Transverse colon (tissue), 4 donors: ENCODE results near the gene TTLL7. TPM values are rescaled to one million over a fixed set of nuclear protein-coding genes. Genes with fewer than 3 reads are reported as not detected.

Source experiments
- DNase-seq: peaks from one replicate; pipeline ENCODE4 v3.0.0-alpha.2; 2019
- H3K27ac ChIP-seq, 4 donors: fragments of 200-600 bp; sonication (generic); 2 replicates each; pipeline ENCODE4 v1.5.1; 2016 to 2018; ENCODE audit warnings: inconsistent platforms in 4 of 4
- H3K27me3 ChIP-seq: fragments of 200-600 bp; sonication (generic); 2 replicates; pipeline ENCODE4 v1.5.1; 2017; ENCODE audit warnings: inconsistent platforms
- H3K36me3 ChIP-seq, 4 donors: fragments of 200-600 bp; sonication (generic); 2 replicates each; pipeline ENCODE4 v1.5.1; 2017 to 2019; ENCODE audit warnings: inconsistent platforms in 4 of 4
- H3K4me1 ChIP-seq, 4 donors: fragments of 200-600 bp; sonication (generic); 2 replicates each; pipeline ENCODE4 v1.5.1; 2017 to 2020; ENCODE audit warnings: inconsistent platforms in 4 of 4
- H3K4me3 ChIP-seq, 4 donors: fragments of 200-600 bp; sonication (generic); 1 replicate in 1 of 4; 2 replicates in 3 of 4; pipeline versions ENCODE4 v1.5.1 to v1.6.1; 2017 to 2019; ENCODE audit warnings: inconsistent platforms in 4 of 4
- H3K9me3 ChIP-seq, 2 donors: fragments of 200-600 bp; sonication (generic); 2 replicates each; pipeline ENCODE4 v1.5.1; 2017 to 2019; ENCODE audit warnings: inconsistent platforms in 2 of 2
- EP300 ChIP-seq: sonication (generic); formaldehyde crosslinking; IDR thresholded peaks from one replicate; pipeline ENCODE4 v1.6.1; 2017; ENCODE audit warnings: antibody characterized with exemption, low read depth
- POLR2A ChIP-seq: fragments of 450-650 bp; IDR thresholded peaks from one replicate; pipeline ENCODE4 v1.6.1; 2016; ENCODE audit warnings: antibody characterized with exemption, mild to moderate bottlenecking, moderate library complexity
- POLR2AphosphoS5 ChIP-seq, 3 donors: sonication (generic); formaldehyde crosslinking; IDR thresholded peaks; one replicate each; pipeline ENCODE4 v1.6.1; 2016; ENCODE audit warnings: antibody characterized with exemption in 3 of 3
- WGBS, 2 donors: methylation state at CpG; one replicate each; pipeline ENCODE4 v1.1.5; 2018; ENCODE audit warnings: low coverage in 1 of 2; 5-methylcytosine and 5-hydroxymethylcytosine counted together
- in situ Hi-C, 4 donors: fragments of 200-750 bp; cut with MboI; loops; one replicate each; pipeline versions ENCODE4 v1.15.0 to v1.15.1; 2017; ENCODE audit warnings: low sequenced_read_pairs in 3 of 4, low pct_ligation_motif_present in 1 of 4, low pct_unique_long_range_greater_than_20kb in 1 of 4
- intact Hi-C: fragments of 100-400 bp; cut with DNase I; formaldehyde crosslinking; loops from one replicate; pipeline ENCODE4 v1.15.1; 2023; ENCODE audit warnings: low total_unique reads
- total RNA-seq, 4 donors: library from RNA; depleted of rRNA; stranded (reverse); fragments of >200 nt; gene quantifications; one replicate each; pipeline ENCODE4 v1.1.0, GENCODE V29; 2016
- TF ChIP-seq, protein P1 (sequence below), 5 experiments: fragments of 200-600 bp in 3 of 5; fragments of 450-650 bp in 2 of 5; sonication (generic) in 3 of 5; IDR thresholded peaks; 1 replicate in 2 of 5; 2 replicates in 3 of 5; pipeline ENCODE4 v1.5.1; 2016 to 2017; ENCODE audit warnings: antibody characterized with exemption in 5 of 5, inconsistent platforms in 3 of 5, mild to moderate bottlenecking in 2 of 5, moderate library complexity in 1 of 5

TTLL7 gene
- total RNA-seq, 4 donors from 2014 or later, result 2.7 to 9.5 (median 4.2) TPM

DNA sequence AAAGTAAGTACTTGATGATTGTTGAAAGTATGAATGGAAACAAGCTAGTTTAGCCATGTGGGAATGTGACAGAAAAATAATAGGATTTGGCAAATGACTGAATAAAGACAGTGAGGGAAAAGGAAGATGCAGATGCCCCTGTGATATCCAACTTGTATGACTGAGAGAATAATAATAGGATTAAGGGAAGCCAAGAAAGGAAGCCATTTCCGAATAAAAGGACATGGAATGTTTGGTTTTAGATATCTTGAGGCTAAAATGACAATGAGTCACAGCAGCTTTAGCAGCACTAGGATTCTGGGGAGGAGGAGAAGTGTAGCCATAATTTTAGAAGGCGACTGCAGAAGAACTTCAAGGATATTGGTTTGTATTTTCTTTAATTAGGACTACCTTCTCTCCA, 109.2 kb downstream of the TTLL7 start:
- intact Hi-C loops, result no loop called here
- 85 to 100% methylated on average over 2 of the region's 2 CpGs for WGBS, 2 donors

DNA sequence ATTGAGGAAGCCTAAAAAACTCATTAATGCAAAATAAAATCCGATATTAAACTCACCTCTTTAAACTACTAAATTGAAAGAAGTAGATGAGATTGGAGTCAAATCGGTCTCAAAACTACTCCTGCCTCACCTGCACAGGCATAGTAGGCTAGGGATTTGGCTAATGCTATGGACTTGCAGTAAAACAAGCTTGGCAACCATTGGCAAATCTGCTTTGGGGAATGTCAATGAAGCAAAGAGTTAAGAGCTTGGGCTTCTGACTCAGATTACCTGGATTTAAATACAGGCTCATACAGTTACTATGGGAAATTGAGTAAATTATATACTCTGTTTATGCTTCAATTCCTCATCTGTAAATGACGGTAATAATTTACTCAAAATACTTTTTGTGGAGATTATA, 111.4 kb downstream of the TTLL7 start:
- H3K27ac ChIP-seq, result no peak overlapping the region
- no peaks in the 10 kb centered on the region for H3K27me3 ChIP-seq
- in situ Hi-C loops, result no loop called here
- no peaks in the 10 kb centered on the region for H3K9me3 ChIP-seq
- peaks cover 0 to 5% (median 0%) of the 10 kb centered on the region in 4 donors for H3K4me1 ChIP-seq
- no peaks in the 10 kb centered on the region for H3K36me3 ChIP-seq
- DNase-seq, result no peak
- no peak for TF ChIP-seq EP300
- no peak for TF ChIP-seq POLR2A
- TF ChIP-seq POLR2AphosphoS5 (IDR thresholded peaks at IDR 0.05), result no peak
- TF ChIP-seq, protein P1, sequence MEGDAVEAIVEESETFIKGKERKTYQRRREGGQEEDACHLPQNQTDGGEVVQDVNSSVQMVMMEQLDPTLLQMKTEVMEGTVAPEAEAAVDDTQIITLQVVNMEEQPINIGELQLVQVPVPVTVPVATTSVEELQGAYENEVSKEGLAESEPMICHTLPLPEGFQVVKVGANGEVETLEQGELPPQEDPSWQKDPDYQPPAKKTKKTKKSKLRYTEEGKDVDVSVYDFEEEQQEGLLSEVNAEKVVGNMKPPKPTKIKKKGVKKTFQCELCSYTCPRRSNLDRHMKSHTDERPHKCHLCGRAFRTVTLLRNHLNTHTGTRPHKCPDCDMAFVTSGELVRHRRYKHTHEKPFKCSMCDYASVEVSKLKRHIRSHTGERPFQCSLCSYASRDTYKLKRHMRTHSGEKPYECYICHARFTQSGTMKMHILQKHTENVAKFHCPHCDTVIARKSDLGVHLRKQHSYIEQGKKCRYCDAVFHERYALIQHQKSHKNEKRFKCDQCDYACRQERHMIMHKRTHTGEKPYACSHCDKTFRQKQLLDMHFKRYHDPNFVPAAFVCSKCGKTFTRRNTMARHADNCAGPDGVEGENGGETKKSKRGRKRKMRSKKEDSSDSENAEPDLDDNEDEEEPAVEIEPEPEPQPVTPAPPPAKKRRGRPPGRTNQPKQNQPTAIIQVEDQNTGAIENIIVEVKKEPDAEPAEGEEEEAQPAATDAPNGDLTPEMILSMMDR (IDR thresholded peaks at IDR 0.05), result no peak
- intact Hi-C loops, result no loop called here
- WGBS, 2 donors, result 83 to 89% methylated on average over 3 of the region's 3 CpGs
- H3K4me3 ChIP-seq, result no peak overlapping the region

More for the DNA sequence above, 109.2 kb downstream of the TTLL7 start:
- TF ChIP-seq POLR2AphosphoS5 (IDR thresholded peaks at IDR 0.05) (no peak), EP300 (no peak), POLR2A (no peak)
- TF ChIP-seq, protein P1 (IDR thresholded peaks at IDR 0.05), result no peak
- H3K27me3 ChIP-seq, result no peaks in the 10 kb centered on the region
- no peaks in the 10 kb centered on the region for H3K4me1 ChIP-seq
- no peak overlapping the region for H3K27ac ChIP-seq
- H3K9me3 ChIP-seq, result no peaks in the 10 kb centered on the region
- H3K36me3 ChIP-seq, result no peaks in the 10 kb centered on the region
- DNase-seq, result no peak
- H3K4me3 ChIP-seq, result no peak overlapping the region
- in situ Hi-C loops, result no loop called here

DNA sequence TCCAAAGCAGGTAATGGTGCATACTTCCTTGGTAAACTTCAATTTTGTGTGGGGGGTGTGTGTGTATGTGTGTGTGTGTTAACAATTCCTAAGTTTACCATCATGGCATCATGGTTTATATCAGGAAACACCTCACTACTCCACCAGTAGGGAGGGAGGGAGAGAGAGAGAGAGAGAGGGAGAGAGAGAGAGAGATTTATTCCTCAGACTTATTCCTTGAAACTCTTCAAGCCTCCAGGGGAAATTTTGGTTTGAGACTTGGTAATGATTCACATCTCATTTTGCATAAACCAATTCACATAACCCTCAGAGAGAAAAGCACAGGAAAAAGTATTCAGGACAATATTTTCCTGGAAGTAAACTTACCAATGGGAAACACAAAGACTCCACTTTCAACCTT, 115.0 kb downstream of the TTLL7 start:
- in situ Hi-C loops, result no loop called here
- H3K36me3 ChIP-seq, result no peaks in the 10 kb centered on the region

DNA sequence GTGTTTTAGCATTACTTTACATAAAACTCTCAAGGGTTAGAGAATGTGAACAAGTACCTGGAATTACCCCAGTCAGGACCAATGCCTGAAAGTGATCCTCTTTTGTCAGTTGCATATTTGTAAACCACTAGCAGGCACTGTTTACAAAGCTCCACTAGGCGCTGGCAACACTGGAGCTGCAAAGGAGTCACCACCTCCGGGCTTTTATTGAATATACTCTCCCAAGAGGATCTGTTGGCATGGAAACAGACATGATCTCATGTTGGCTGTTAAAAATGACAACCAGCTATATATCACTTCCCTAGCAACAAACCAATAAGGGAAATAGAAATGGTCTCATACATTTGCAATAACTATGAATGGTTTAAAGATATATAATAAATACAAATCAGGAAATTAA, 116.0 kb downstream of the TTLL7 start:
- intact Hi-C loops, result no loop called here
- Histone ChIP-seq H3K4me3 (no peak overlapping the region), H3K36me3 (no peaks in the 10 kb centered on the region), H3K27me3 (no peaks in the 10 kb centered on the region), H3K4me1 (peaks cover 0 to 5% (median 0%) of the 10 kb centered on the region in 4 donors), H3K9me3 (no peaks in the 10 kb centered on the region), H3K27ac (no peak overlapping the region)
- in situ Hi-C loops, result no loop called here
- 25 to 33% methylated on average over 2 of the region's 2 CpGs for WGBS, 2 donors
- peak; percentile 14 for DNase-seq
- TF ChIP-seq POLR2A (no peak), EP300 (no peak)
- TF ChIP-seq, protein P1 (IDR thresholded peaks at IDR 0.05), result peak in 3 of 5 experiments; percentile 11 to 20 (median 12)

More for the DNA sequence above, 115.0 kb downstream of the TTLL7 start:
- Histone ChIP-seq H3K27ac (no peak overlapping the region), H3K9me3 (no peaks in the 10 kb centered on the region), H3K27me3 (no peaks in the 10 kb centered on the region), H3K4me3 (no peak overlapping the region), H3K4me1 (peaks cover 0 to 5% (median 0%) of the 10 kb centered on the region in 4 donors)
- intact Hi-C loops, result no loop called here
- DNase-seq, result no peak
- TF ChIP-seq POLR2A, result no peak
- TF ChIP-seq POLR2AphosphoS5 (IDR thresholded peaks at IDR 0.05), result no peak
- TF ChIP-seq, protein P1 (IDR thresholded peaks at IDR 0.05), result no peak
- no peak for TF ChIP-seq EP300
